HG02870 (cell line): ENCODE results near the gene CLDN34.

ENCODE experiments used
- ATAC-seq: cut with Tn5 transposase; IDR thresholded peaks from one replicate; pipeline ENCODE4 v1.9.1; 2021; ENCODE audit warnings: mild to moderate bottlenecking, moderate library complexity; ENCODE audit not compliant: unreplicated experiment

CLDN34 gene

GRCh38 chrX:9977635-9978034 lies 10.5 kb downstream of the CLDN34 start:
- ATAC-seq = no peak

- no peak for ATAC-seq
These were observed 13.2 kb downstream of the CLDN34 start for GRCh38 chrX:9980401-9980800.

GRCh38 chrX:9980927-9981326 lies 13.8 kb downstream of the CLDN34 start:
- ATAC-seq = no peak

- no peak for ATAC-seq
These were observed 16.3 kb downstream of the CLDN34 start for GRCh38 chrX:9983441-9983840.

- ATAC-seq = no peak
These were observed 16.7 kb downstream of the CLDN34 start for GRCh38 chrX:9983846-9984245.

GRCh38 chrX:9988762-9989161 lies 21.6 kb downstream of the CLDN34 start:
- ATAC-seq = no peak

- no peak for ATAC-seq
These were observed 24.9 kb downstream of the CLDN34 start for GRCh38 chrX:9992061-9992460.

GRCh38 chrX:9992724-9993123 lies 25.6 kb downstream of the CLDN34 start:
- ATAC-seq = no peak

- ATAC-seq = peak; percentile 64
These were observed 28.7 kb downstream of the CLDN34 start for GRCh38 chrX:9995855-9996339.

- ATAC-seq = peak; percentile 9
These were observed 29.9 kb downstream of the CLDN34 start for GRCh38 chrX:9997041-9997440.

GRCh38 chrX:9997524-9997923 lies 30.4 kb downstream of the CLDN34 start:
- peak; percentile 46 for ATAC-seq

- ATAC-seq = no peak
These were observed 34.3 kb downstream of the CLDN34 start for GRCh38 chrX:10001496-10001895.

- ATAC-seq = no peak
These were observed 37.8 kb downstream of the CLDN34 start for GRCh38 chrX:10004832-10005475.

- ATAC-seq = no peak
These were observed 38.9 kb downstream of the CLDN34 start for GRCh38 chrX:10006086-10006485.

- ATAC-seq = no peak
These were observed 39.6 kb downstream of the CLDN34 start for GRCh38 chrX:10006770-10007169.

GRCh38 chrX:10007621-10008020 lies 40.5 kb downstream of the CLDN34 start:
- no peak for ATAC-seq

- no peak for ATAC-seq
These were observed 41.4 kb downstream of the CLDN34 start for GRCh38 chrX:10008483-10009056.

GRCh38 chrX:10009741-10010140 lies 42.6 kb downstream of the CLDN34 start:
- no peak for ATAC-seq

- ATAC-seq = no peak
These were observed 43.5 kb downstream of the CLDN34 start for GRCh38 chrX:10010686-10011085.

GRCh38 chrX:10011261-10011931 lies 44.2 kb downstream of the CLDN34 start:
- no peak for ATAC-seq

- ATAC-seq = no peak
These were observed 44.8 kb downstream of the CLDN34 start for GRCh38 chrX:10011991-10012390.
